ENCODE results near the gene KDM4C. TPM values are rescaled to one million over a fixed set of nuclear protein-coding genes. Genes with fewer than 3 reads are reported as not detected.
A peak's percentile ranks its signal among the peaks of the same experiment; 100 is the strongest.

Gene KDM4C
- total and polyA plus RNA-seq, 5 donors from 2014 or later = 27.9 to 99.0 (median 32.0) TPM

DNA sequence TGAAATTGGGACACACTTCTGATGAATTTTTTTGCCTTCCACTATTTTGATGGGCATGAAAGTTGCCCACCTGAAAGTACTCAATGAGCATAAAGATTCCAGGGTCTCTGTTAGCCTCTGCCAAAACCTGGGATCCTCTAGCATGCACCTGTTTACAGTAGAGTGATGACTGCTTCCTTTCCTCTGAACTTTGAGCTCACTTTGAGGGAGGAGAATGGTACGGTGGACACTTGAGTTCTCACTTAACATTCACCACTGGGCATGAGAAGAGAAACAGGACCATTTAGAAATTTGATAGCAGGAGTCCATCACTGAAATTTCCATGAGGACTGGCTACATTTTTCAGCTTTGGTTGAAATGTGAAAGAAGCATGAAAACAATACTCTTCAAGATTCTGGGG lies 374.8 kb downstream of the KDM4C start:
- no peak overlapping the region for H3K4me3 Mint-ChIP-seq
- H3K9me3 ChIP-seq (ENCODE audit: control insufficient read depth in 2 of 2, low read length in 2 of 2) = no peaks in the 10 kb centered on the region
- H3K27me3 ChIP-seq (ENCODE audit: control insufficient read depth, insufficient read depth, low read length) = no peaks in the 10 kb centered on the region
- H3K4me1 Mint-ChIP-seq = peaks cover 0 to 11% (median 1%) of the 10 kb centered on the region in 4 donors
- H3K36me3 Mint-ChIP-seq = peaks cover 66% of the 10 kb centered on the region
- H3K4me3 ChIP-seq (ENCODE audit: low read depth, low read length) = no peak overlapping the region
- peaks cover 39% of the 10 kb centered on the region for H3K36me3 ChIP-seq (ENCODE audit: control insufficient read depth, insufficient read depth, low read length)
- no peak overlapping the region for H3K27ac ChIP-seq (ENCODE audit: insufficient read depth, low read length, poor library complexity, severe bottlenecking)
- no peaks in the 10 kb centered on the region for H3K9me3 Mint-ChIP-seq
- H3K27me3 Mint-ChIP-seq = no peaks in the 10 kb centered on the region
- peak overlapping the region in 1 of 3 donors; percentile 27 for H3K27ac Mint-ChIP-seq
- H3K4me1 ChIP-seq (ENCODE audit: control insufficient read depth, insufficient read depth, low read length, poor library complexity, severe bottlenecking) = no peaks in the 10 kb centered on the region
- ATAC-seq (ENCODE audit: low read depth in 2 of 2) = no peak
- no peak for DNase-seq

DNA sequence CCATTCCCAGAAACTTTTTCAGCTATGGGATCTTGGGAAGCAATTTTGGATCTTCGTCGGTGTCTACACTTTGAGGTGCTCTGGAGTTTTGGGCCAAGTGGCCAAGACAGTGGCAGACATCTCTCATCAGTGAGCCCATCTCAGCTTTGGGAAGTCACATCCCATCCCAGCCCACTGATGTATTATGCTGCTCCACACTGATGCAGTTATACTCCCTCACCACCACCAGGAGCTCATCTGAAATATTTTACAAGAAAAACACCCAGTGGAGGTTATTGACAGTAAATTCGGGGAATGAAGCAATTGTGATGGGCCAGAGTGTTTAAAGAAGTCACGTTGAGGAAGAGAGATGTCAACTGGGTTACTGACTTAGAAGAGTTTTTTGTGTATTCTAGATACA lies 378.0 kb downstream of the KDM4C start:
- no peak for DNase-seq
- no peaks in the 10 kb centered on the region for H3K9me3 ChIP-seq (ENCODE audit: control insufficient read depth in 2 of 2, low read length in 2 of 2)
- Mint-ChIP-seq H3K4me1 (peaks cover 0 to 11% (median 5%) of the 10 kb centered on the region in 4 donors), H3K4me3 (no peak overlapping the region), H3K9me3 (no peaks in the 10 kb centered on the region), H3K27me3 (no peaks in the 10 kb centered on the region), H3K36me3 (peaks cover 55% of the 10 kb centered on the region), H3K27ac (no peak overlapping the region)
- no peak overlapping the region for H3K27ac ChIP-seq (ENCODE audit: insufficient read depth, low read length, poor library complexity, severe bottlenecking)
- no peak overlapping the region for H3K4me3 ChIP-seq (ENCODE audit: low read depth, low read length)
- H3K36me3 ChIP-seq (ENCODE audit: control insufficient read depth, insufficient read depth, low read length) = peaks cover 18% of the 10 kb centered on the region
- H3K27me3 ChIP-seq (ENCODE audit: control insufficient read depth, insufficient read depth, low read length) = no peaks in the 10 kb centered on the region
- no peaks in the 10 kb centered on the region for H3K4me1 ChIP-seq (ENCODE audit: control insufficient read depth, insufficient read depth, low read length, poor library complexity, severe bottlenecking)
- no peak for ATAC-seq (ENCODE audit: low read depth in 2 of 2)

DNA sequence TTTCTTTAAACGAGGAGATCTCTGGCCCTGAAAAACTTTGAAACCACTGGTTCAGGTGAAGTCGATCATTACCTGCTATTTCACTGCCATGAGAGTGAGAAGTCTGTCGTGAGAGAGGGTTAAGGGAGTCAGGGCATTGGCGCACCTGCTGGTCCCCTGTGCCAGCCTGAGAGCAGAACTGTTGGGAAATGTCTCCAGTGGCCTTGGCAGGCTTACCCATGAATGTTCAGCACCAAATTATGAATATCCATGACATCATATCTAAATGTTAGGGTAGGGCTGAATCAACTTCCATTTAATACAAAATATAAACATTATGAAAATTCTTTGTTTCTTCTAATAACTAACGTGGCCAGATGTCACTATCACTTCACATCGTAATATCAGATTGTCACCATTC lies 379.3 kb downstream of the KDM4C start:
- no peak for DNase-seq
- no peaks in the 10 kb centered on the region for H3K27me3 ChIP-seq (ENCODE audit: control insufficient read depth, insufficient read depth, low read length)
- peaks cover 18% of the 10 kb centered on the region for H3K36me3 ChIP-seq (ENCODE audit: control insufficient read depth, insufficient read depth, low read length)
- no peak for ATAC-seq (ENCODE audit: low read depth in 2 of 2)
- no peak overlapping the region for H3K27ac ChIP-seq (ENCODE audit: insufficient read depth, low read length, poor library complexity, severe bottlenecking)
- Mint-ChIP-seq H3K27me3 (no peaks in the 10 kb centered on the region), H3K36me3 (peaks cover 56% of the 10 kb centered on the region), H3K4me3 (no peak overlapping the region), H3K27ac (no peak overlapping the region), H3K9me3 (no peaks in the 10 kb centered on the region), H3K4me1 (peaks cover 0 to 11% (median 5%) of the 10 kb centered on the region in 4 donors)
- no peak overlapping the region for H3K4me3 ChIP-seq (ENCODE audit: low read depth, low read length)
- H3K4me1 ChIP-seq (ENCODE audit: control insufficient read depth, insufficient read depth, low read length, poor library complexity, severe bottlenecking) = no peaks in the 10 kb centered on the region
- no peaks in the 10 kb centered on the region for H3K9me3 ChIP-seq (ENCODE audit: control insufficient read depth in 2 of 2, low read length in 2 of 2)

DNA sequence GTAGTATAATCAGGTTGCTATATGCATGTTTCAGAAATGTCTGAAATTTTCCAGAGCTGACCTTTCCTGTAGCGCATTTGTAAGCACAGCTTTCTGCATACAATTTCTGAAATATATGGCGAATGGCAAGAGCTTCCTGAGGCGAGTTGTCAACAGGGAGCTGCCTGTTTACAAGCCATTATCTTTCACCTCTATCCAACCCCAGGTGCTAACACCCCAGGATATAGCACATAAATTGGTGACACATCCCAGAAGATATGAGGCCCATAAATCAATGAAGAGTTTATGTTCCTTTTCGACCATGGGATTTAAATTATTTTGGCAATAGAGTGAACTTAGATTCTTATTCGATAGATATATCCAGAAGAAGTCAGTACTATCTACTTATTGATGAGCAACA lies 379.8 kb downstream of the KDM4C start:
- no peak for DNase-seq
- Histone ChIP-seq H3K27me3 (ENCODE audit: control insufficient read depth, insufficient read depth, low read length) (no peaks in the 10 kb centered on the region), H3K36me3 (ENCODE audit: control insufficient read depth, insufficient read depth, low read length) (peaks cover 19% of the 10 kb centered on the region), H3K4me1 (ENCODE audit: control insufficient read depth, insufficient read depth, low read length, poor library complexity, severe bottlenecking) (no peaks in the 10 kb centered on the region), H3K4me3 (ENCODE audit: low read depth, low read length) (no peak overlapping the region), H3K9me3 (ENCODE audit: control insufficient read depth in 2 of 2, low read length in 2 of 2) (no peaks in the 10 kb centered on the region), H3K27ac (ENCODE audit: insufficient read depth, low read length, poor library complexity, severe bottlenecking) (no peak overlapping the region)
- Mint-ChIP-seq H3K36me3 (peaks cover 57% of the 10 kb centered on the region), H3K9me3 (no peaks in the 10 kb centered on the region), H3K27me3 (no peaks in the 10 kb centered on the region), H3K4me3 (no peak overlapping the region), H3K4me1 (peaks cover 0 to 11% (median 5%) of the 10 kb centered on the region in 4 donors), H3K27ac (no peak overlapping the region)
- ATAC-seq (ENCODE audit: low read depth in 2 of 2) = no peak

DNA sequence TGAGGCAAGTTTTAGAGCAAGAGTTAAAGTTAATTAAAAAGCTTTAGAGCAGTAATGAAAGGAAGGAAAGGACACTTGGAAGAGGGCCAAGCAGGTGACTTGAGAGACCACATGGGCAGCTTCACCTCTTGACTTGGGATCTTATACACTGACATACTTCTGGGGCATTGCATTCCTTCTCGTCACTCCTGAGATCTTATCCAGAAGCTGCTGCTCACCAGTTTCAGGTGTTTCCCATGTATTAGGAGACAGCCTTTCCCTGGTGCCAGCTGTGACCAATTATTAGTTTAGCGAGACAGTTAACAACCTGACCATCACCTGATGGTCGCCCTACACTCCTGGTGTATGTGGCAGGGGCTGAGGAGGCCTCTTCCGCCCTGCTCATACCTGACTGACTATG lies 382.1 kb downstream of the KDM4C start:
- peak overlapping the region in 1 of 3 donors; percentile 47 for H3K27ac Mint-ChIP-seq
- H3K9me3 ChIP-seq (ENCODE audit: control insufficient read depth in 2 of 2, low read length in 2 of 2) = no peaks in the 10 kb centered on the region
- DNase-seq (no peak), ATAC-seq (ENCODE audit: low read depth in 2 of 2) (no peak)
- H3K36me3 ChIP-seq (ENCODE audit: control insufficient read depth, insufficient read depth, low read length) = peaks cover 19% of the 10 kb centered on the region
- H3K4me3 Mint-ChIP-seq = no peak overlapping the region
- peaks cover 44% of the 10 kb centered on the region for H3K36me3 Mint-ChIP-seq
- H3K9me3 Mint-ChIP-seq = no peaks in the 10 kb centered on the region
- no peak overlapping the region for H3K4me3 ChIP-seq (ENCODE audit: low read depth, low read length)
- H3K27me3 Mint-ChIP-seq = no peaks in the 10 kb centered on the region
- H3K27me3 ChIP-seq (ENCODE audit: control insufficient read depth, insufficient read depth, low read length) = no peaks in the 10 kb centered on the region
- H3K4me1 Mint-ChIP-seq = peaks cover 0 to 7% (median 5%) of the 10 kb centered on the region in 4 donors
- no peak overlapping the region for H3K27ac ChIP-seq (ENCODE audit: insufficient read depth, low read length, poor library complexity, severe bottlenecking)
- H3K4me1 ChIP-seq (ENCODE audit: control insufficient read depth, insufficient read depth, low read length, poor library complexity, severe bottlenecking) = no peaks in the 10 kb centered on the region

DNA sequence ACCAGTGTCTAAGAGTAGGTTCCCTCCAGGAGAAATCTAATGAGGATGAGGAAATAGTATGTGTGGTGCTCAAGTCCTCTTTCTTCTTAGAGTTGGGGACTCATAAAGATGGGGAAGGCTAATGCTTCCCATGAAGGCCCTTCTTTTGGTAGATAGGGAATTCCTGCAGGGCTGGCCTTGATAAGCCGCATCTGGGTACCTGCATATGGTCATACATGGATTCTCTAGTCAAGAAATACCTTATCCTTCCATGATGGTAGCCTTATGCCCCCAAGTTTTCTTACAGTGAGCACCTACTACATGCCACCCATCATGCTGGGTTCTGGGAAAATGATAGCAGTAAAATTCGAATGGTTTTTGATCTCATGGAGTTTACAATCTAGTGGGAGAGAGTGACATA lies 382.6 kb downstream of the KDM4C start:
- DNase-seq (no peak), ATAC-seq (ENCODE audit: low read depth in 2 of 2) (no peak)
- Mint-ChIP-seq H3K36me3 (peaks cover 42% of the 10 kb centered on the region), H3K4me1 (peaks cover 0 to 7% (median 4%) of the 10 kb centered on the region in 4 donors), H3K9me3 (no peaks in the 10 kb centered on the region), H3K27me3 (no peaks in the 10 kb centered on the region), H3K4me3 (no peak overlapping the region), H3K27ac (peak overlapping the region in 2 of 3 donors; percentile 2 to 47)
- Histone ChIP-seq H3K4me1 (ENCODE audit: control insufficient read depth, insufficient read depth, low read length, poor library complexity, severe bottlenecking) (no peaks in the 10 kb centered on the region), H3K27ac (ENCODE audit: insufficient read depth, low read length, poor library complexity, severe bottlenecking) (no peak overlapping the region), H3K4me3 (ENCODE audit: low read depth, low read length) (no peak overlapping the region), H3K36me3 (ENCODE audit: control insufficient read depth, insufficient read depth, low read length) (peaks cover 15% of the 10 kb centered on the region), H3K9me3 (ENCODE audit: control insufficient read depth in 2 of 2, low read length in 2 of 2) (no peaks in the 10 kb centered on the region), H3K27me3 (ENCODE audit: control insufficient read depth, insufficient read depth, low read length) (no peaks in the 10 kb centered on the region)

DNA sequence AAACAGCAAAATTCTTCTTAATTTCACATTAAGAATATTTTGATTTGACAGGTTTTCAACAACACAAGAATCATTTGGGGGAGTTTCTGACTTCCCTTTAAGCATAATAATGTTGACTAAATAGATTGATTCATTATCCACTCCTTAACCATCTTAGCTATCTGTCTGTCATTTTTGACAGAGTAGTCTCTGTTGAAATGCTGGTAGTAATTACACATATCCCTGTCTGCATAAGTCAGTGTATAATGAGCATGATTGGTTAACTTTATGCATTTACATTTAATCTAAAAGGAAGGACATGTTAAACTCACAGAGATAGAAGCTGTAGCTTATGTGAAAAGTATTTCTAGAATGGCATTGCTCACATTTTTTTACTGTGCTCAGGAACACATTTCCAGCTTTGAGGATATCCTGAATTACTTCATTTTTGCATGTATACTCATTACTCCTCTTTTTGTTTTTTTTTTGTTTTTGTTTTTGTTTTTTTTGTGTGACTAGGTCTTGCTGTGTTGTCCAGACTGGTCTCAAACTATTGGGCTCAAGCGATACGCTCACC lies 385.9 kb downstream of the KDM4C start:
- H3K4me3 ChIP-seq (ENCODE audit: low read depth, low read length) = no peak overlapping the region
- H3K27ac ChIP-seq (ENCODE audit: insufficient read depth, low read length, poor library complexity, severe bottlenecking) = no peak overlapping the region
- peaks cover 51% of the 10 kb centered on the region for H3K36me3 Mint-ChIP-seq
- no peaks in the 10 kb centered on the region for H3K4me1 ChIP-seq (ENCODE audit: control insufficient read depth, insufficient read depth, low read length, poor library complexity, severe bottlenecking)
- H3K27me3 ChIP-seq (ENCODE audit: control insufficient read depth, insufficient read depth, low read length) = no peaks in the 10 kb centered on the region
- peaks cover 0 to 23% (median 11%) of the 10 kb centered on the region in 4 donors for H3K4me1 Mint-ChIP-seq
- no peaks in the 10 kb centered on the region for H3K9me3 ChIP-seq (ENCODE audit: control insufficient read depth in 2 of 2, low read length in 2 of 2)
- DNase-seq (no peak), ATAC-seq (ENCODE audit: low read depth in 2 of 2) (no peak)
- peak overlapping the region; percentile 22 to 73 (median 50) for H3K27ac Mint-ChIP-seq
- H3K9me3 Mint-ChIP-seq = no peaks in the 10 kb centered on the region
- no peak overlapping the region for H3K4me3 Mint-ChIP-seq
- peaks cover 14% of the 10 kb centered on the region for H3K36me3 ChIP-seq (ENCODE audit: control insufficient read depth, insufficient read depth, low read length)
- H3K27me3 Mint-ChIP-seq = no peaks in the 10 kb centered on the region

DNA sequence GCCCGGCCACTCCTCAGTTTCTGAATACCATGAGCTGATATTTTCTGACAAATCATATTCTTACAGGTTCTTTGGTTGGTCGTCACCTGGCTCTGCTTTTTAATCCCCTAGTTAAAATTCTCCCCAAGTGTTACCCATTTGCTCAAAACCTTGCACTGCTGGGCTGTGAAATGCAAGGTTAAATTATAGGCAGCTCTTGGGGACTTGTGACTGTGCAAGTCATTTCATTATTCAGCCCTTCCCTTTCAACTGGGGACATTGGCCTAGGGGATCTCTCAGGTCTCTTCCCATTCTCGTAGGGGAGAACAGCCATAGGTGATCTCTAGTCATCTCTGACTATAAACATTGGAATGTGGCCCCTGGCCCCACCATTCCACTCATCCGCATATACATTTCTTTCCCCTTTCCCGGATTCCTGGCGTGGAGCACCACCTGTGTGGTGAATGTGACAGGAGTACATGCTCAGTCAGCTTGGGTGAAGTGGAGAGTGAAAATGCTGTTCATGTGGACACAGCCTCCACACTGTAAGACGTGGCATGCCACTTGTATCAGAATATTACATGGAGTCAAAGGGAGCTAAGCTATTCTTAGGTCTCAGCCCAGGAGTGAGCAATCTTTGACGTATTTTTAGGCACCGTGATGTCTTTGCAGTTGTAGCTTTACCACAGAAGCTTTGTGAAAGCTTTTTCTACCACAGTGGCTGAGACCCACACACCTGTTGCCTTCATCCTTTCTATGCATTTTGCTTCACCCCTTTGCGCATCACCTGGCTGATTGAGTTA lies 386.7 kb downstream of the KDM4C start:
- Mint-ChIP-seq H3K36me3 (peaks cover 51% of the 10 kb centered on the region), H3K27me3 (no peaks in the 10 kb centered on the region), H3K27ac (peak overlapping the region in 1 of 3 donors; percentile 73), H3K9me3 (no peaks in the 10 kb centered on the region), H3K4me1 (peaks cover 1 to 27% (median 11%) of the 10 kb centered on the region in 4 donors), H3K4me3 (no peak overlapping the region)
- no peak for ATAC-seq (ENCODE audit: low read depth in 2 of 2)
- H3K36me3 ChIP-seq (ENCODE audit: control insufficient read depth, insufficient read depth, low read length) = peaks cover 14% of the 10 kb centered on the region
- H3K4me1 ChIP-seq (ENCODE audit: control insufficient read depth, insufficient read depth, low read length, poor library complexity, severe bottlenecking) = peaks cover 6% of the 10 kb centered on the region
- H3K4me3 ChIP-seq (ENCODE audit: low read depth, low read length) = no peak overlapping the region
- H3K9me3 ChIP-seq (ENCODE audit: control insufficient read depth in 2 of 2, low read length in 2 of 2) = no peaks in the 10 kb centered on the region
- DNase-seq = no peak
- no peaks in the 10 kb centered on the region for H3K27me3 ChIP-seq (ENCODE audit: control insufficient read depth, insufficient read depth, low read length)
- no peak overlapping the region for H3K27ac ChIP-seq (ENCODE audit: insufficient read depth, low read length, poor library complexity, severe bottlenecking)

Measured in CD4-positive, CD25-positive, alpha-beta regulatory T cell (primary cell).